GM21515 (cell line): ENCODE results near the gene MICU2.
A peak's percentile ranks its signal among the peaks of the same experiment; 100 is the strongest.
"Not testable (repeated sequence)": the region's sequence is repeated elsewhere in the genome, so short reads cannot be mapped to it uniquely, and the experiment has no call there.

Experiments
- ATAC-seq: cut with Tn5 transposase; IDR thresholded peaks from one replicate; pipeline ENCODE4 v1.9.1; 2021; ENCODE audit not compliant: unreplicated experiment

Gene MICU2

DNA sequence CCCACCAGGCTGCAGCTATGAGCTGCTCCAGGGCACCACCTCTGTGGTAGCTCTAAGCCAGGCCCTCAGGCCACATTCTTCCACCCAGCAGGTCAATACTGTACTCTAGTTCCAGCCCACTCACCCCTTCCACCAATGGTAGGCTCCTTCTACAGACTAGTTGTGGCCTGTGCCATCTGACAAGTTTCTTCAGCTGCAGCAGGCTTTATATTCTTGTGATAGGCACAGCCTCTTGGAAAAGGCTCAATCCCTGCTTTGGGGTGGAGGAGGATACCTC, 8.5 kb downstream of the MICU2 start:
- ATAC-seq: peak; percentile 59

DNA sequence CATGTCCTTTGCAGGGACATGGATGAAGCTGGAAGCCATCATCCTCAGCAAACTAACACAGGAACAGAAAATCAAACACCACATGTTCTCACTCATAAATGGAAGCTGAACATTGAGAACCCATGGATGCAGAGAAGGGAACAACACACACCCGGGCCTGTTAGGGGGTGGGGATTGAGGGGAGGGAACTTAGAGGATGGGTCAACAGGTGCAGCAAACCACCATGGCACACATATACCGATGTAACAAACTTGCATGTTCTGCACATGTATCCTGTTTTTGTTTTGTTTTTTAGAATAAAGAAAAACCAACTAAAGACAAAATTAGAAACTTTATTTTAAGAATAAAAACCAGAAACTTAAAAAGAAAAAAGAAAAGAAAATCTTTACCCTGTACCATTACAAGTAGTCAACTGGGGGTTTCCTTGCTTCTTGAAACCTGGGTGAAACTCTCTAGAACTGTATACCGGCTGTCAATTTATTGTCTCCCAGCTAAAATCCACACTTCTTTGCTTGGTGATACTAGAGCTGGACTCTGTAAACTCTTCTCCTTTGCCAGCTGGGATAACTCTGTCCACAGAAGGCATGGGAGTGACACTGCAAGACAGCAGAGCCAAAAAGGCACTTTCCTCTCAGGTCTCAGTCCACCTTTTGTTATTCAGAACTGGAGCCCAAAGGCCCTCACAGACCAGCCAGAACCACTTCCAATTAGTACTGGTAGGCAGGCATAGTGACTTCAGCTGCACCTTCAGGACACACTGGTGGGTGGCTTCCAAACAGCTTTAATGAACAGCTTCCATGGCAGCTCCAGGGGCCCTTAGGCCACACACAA, 9.0 kb downstream of the MICU2 start:
- peak; percentile 64 for ATAC-seq

DNA sequence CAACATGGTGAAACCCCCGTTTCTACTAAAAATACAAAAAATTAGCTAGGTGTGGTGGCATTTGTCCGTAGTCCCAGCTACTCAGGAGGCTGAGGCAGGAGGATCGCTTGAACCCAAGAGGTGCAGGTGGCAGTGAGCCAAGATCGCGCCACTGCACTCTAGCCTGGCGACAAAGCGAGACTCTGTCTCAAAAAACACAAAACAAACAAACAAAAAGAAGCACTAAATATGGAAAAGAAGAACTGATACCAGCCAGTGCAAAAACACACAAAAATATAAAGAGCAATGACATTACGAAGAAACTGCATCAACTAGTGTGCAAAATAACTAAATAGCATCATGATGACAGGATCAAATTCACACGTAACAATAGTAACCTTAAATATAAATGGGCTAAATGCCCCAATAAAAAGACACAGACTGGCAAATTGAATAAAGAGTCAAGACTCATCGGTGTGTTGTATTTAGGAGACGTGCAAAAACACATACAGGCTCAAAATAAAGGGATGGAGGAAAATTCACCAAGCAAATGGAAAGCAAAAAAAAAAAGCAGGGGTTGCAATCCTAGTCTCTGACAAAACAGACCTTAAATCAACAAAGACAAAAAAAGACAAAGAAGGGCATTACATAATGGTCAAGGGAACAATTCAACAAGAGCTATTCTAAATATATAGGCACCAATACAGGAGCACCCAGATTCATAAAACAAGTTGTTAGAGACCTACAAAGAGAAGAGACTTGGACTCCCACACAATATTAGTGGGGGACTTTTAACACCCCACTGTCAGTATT, 13.1 kb downstream of the MICU2 start:
- ATAC-seq: not testable (repeated sequence)

DNA sequence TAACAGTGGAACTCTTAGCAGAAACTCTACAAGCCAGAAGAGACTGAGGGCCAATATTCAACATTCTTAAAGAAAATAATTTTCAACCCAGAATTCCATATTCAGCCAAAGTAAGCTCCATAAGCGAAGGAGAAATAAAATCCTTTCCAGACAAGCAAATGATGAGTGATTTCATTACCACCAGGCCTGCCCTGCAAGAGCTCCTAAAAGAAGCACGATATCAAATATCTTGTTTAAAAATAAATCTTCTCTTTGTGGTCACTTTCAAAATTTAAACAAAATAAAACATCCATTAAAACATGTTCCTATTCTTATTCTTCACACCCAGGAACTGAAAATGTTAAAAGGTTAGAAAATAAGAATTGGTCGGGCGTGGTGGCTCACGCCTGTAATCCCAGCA, 13.7 kb downstream of the MICU2 start:
- no peak for ATAC-seq

DNA sequence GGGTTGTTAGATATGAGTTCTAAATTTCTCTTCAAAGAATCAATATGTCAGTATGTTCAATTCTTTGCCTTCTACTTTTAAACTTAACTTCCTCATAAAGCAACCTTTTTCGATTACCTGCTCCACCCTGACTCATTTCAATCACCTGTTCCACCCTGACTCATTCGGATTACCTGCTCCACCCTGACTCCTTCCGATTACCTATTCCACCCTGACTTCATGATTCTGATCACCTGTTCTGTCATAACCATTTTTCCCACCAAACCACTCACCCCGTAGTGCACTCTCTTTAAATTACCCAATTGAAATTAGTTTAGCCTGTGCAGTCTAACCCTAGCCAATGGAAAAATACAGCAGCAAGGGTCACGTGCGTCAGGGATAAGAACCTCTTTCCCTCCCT, 14.5 kb downstream of the MICU2 start:
- not testable (repeated sequence) for ATAC-seq

DNA sequence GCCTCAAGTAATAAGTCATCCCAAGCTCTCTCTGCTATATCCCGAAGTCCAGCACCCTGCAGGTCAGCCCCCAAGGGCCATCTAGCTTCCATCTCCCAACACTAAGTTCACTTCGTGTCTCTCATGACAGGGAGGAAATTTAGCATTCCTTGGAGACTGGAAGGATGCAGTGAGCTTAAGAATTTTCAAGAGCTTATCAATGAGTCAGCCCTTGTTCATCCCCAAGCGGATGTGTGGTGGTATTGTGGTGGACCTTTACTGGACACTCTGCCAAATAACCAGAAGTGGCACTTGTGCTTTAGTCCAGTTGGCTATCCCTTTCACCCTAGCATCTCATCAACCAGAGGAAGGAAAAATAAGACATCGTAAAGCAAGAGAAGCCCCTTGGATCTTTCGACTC, 15.6 kb downstream of the MICU2 start:
- ATAC-seq: not testable (repeated sequence)

DNA sequence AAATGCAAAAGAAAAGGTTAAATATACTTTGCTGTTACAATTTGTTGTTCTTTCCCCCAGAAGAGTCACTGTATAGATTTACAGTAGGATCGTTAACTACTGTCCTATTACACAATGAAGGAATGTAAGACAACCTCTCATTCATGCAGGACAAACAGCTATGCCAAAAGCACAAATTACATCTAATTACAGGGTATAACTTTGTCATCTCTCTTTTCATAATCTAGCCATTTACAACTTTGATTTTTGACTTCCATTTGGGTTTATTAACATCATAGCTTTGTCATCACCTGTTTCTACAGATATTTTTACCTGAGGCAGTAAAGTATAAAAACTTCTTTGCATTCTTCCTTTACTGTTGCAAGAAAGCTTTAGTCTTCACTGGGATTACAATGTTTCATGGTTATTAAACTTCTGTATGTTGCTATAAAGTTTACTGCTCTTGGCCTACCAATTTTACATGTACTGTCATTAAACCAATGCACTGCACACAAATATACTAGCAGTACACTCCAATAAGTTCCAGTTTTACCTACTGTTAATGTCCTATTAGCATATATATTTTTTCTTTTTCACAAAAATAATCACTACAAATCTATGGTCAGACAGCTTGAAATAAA, 18.9 kb downstream of the MICU2 start:
- no peak for ATAC-seq

DNA sequence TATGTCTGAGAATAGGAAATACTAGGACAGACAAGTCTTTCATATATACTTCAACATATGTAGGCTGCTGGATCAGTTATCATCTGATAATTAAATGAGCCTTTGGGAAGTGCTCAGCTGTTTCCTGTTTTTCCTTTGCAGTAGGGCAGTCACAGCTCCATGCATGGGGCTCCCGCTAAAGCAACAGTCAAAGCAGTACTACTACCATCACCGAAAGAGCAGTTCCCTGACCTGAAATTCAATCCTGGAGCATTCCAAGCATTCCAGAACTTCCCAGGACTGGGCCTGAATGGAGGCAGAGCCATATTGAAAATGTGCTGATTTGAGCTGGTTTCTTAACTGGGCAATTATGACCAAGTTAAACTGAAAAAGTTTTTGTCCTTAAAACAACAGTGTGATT, 20.5 kb downstream of the MICU2 start:
- ATAC-seq: no peak

DNA sequence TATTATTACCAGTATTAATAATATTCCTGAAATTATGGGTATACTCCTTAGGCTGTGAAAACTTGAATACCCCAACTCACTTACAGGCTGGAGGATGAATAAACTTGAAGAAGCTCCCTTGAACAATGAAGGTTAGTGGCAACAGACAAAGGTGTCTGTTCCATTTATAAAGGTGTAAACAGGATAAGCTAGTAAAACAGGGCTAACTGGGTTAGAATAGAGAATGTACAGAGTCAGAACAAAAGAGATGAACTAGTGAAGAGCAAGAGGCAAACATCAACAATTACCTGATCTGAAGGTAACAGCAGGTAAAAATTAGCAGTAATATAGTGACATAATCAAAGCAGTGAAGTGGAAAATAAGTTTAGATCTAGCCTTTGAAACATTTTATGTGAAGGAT, 23.2 kb downstream of the MICU2 start:
- no peak for ATAC-seq

DNA sequence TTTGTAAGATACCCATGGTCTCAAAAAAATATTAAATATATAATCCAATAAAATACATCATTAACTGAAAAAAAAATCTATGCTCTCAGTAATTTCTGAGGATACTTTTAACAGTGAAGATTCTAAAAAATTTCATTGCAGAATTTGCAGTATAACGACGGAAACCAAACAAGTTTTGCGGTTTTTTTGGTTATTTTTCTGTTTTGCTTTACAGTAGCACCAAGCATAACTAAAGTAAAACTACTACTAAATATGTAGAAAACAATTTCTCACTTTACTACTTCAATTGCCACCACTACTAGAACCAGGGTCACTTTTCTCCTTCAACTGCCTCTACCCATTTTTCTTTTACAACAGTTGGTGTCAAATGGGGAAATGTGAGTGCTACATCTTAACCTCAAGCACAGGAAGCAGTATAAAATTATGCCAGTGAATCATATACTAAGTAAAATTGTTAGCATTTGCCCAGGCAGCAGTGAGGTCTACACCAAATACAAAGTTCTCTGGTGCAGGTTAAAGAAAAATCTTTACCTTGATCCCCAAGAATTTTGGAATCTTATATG, 24.1 kb downstream of the MICU2 start:
- ATAC-seq: peak; percentile 79

DNA sequence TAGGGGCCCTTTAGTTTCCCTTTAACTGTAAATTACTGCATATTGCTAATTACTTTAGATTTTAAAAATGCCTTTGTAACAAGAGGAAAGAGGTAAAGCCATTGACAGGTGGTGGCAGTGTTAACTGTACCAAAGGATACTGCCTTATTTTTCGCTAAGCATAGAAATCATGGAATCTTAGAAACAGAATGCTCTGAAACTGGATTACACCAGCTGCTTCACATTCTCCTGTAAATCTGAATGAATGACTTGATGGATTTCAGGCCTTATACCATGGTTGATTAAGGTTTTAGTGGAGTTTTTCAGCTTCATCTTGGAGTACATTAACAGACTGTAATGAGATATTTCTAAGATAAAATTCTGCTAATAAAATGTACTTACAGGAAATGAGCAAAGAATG, 25.2 kb downstream of the MICU2 start:
- ATAC-seq: no peak

DNA sequence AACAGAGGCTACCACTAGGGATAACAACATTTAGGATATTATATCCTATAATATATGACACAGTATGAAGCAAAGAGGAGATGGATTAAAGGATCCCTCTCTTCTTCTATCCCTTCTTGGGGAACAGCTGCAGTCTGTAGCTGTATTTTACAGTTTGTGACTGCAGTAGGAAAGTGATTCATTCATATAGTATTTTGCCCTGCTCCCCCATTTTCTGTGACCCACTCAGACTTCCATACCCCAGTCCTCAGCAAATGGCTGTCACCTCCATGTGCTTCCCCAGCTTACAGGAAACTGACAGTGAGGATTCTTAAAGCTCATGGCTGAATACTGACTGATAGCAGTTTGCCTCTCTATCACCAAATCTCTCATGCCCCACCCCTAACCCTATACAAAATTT, 27.5 kb downstream of the MICU2 start:
- no peak for ATAC-seq

DNA sequence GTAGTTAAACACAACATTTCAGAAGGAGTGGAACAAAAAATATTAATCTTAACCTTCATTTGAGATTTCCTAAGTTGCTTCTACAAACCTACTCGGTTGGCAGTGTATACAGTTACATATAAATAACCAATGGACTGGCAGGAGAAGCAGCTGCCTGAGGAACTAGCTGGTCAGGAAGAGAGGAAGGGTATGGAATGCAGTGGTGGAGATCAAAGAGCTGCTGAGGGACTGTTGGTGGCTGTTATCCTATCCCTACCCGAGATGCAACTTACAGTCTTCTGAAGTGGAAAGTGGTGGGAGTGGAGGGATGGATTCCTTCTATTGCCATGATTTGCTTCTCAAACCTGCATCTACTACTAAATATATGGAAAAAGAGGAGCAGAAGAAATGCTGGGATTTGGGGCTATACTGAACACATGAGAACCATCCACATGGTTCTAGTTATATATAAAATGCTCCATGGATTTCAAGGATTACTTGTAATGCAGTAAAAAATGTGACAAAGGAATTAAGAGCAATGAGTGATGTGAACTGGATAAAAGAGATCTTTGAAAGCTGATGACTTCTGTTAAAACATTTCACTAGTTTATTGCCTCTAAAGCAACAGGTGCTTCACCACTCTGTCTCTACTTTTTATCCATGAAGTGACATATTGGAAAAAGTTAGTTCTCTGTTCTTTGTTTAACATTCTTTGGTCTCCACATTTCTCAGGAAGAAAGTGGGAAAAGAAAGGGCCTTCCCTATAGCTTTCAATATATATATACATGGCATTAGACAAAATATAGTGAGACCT, 29.9 kb downstream of the MICU2 start:
- ATAC-seq: no peak

DNA sequence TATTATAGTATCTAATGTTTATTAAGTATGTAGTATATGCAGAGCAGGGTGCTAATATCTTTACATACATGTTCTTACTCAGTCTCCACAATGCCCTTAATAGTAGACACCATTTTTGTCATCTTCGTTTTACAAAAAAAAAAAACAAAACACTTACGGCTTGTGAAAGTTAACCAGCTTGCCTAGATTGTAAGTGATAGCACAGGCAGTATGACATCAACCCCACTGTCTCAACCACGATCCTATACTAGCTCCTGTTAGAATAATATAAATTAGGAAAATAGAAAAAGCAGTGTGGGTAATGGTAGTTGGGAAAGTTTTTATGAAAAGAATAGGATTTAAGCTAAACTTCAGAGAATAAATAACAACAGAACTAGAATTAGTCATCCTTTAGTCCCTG, 34.3 kb downstream of the MICU2 start:
- ATAC-seq: no peak

DNA sequence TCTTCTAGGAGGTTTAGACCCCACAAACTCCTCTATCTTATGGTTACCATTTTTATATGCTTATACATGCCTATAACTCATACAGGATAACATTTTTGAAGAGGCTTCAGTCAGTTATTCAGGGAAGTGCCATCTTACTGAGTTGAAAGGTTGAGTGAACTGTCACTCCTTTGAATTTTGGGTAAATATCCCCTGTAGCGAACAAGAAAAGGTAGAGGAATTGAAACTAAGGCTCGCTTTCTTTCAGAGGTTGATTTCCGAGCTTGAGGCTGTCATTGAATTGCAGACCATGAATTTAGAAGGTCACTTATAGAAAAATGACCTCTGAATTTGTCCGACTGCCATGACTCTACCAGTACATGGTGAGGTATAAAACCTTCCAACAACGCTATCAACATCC, 35.1 kb downstream of the MICU2 start:
- ATAC-seq: no peak

DNA sequence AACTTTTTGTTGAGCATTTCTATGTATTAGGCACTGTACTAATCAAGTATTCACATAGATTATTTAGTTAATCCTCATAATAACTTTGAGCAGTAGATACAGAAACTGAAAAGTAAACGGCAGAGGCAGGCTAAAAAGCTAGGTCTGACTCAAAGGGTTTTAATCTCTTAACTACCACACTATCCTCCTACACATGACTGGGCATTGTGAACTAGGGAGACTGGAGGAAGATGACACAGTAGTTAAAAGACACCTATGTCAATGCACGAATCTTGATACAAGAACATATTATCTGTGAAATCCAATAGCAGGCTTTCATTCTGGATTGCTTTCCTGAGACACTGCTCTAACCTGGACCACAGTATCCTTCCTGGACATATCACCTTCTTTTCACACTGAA, 36.3 kb downstream of the MICU2 start:
- no peak for ATAC-seq

DNA sequence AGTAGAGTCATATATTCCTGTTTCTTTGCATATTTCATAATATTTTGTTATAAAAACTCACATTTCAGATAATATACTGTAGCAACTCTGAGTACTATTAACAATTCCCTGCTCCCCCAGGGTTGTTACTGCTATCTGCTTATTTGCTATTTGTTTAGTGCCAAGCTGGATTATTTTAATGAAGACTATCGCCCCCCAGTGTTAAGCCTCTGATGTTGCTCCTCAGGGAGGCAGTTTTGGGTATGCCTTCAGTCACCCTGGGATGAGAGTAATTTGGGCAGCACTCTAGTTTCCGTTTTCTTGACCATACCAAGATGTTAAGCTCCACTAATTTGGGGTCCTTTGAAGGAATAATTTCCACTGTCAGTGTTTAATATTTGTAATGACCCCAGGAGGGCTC, 46.0 kb downstream of the MICU2 start:
- no peak for ATAC-seq

DNA sequence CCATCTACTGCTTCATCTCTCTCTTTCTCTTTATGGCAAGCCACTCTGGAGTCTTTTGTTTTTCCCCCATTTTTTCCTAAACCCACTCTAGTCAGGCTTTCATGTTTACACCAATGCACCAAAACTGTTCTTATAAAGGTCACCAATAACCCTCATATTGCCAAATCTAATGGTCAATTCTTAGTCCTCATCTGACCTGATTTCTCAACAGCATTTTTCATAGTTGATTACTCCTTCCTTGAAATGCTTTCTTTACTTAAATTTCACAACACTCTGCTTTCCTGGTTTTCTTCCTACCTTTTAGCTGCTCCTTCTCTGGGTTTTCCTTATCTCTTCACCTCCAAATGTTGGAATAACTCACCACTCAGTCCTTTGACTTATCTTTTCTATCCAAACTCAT, 47.9 kb downstream of the MICU2 start:
- ATAC-seq: no peak

DNA sequence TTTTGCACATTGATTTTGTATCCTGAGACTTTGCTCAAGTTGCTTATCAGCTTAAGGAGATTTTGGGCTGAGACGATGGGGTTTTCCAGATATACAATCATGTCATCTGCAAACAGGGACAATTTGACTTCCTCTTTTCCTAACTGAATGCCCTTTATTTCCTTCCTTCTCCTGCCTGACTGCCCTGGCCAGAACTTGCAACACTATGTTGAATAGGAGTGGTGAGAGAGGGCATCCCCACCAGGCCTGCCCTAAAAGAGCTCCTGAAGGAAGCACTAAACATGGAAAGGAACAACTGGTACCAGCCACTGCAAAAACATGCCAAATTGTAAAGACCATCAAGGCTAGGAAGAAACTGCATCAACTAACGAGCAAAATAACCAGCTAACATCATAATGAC, 50.7 kb downstream of the MICU2 start:
- ATAC-seq: not testable (repeated sequence)

DNA sequence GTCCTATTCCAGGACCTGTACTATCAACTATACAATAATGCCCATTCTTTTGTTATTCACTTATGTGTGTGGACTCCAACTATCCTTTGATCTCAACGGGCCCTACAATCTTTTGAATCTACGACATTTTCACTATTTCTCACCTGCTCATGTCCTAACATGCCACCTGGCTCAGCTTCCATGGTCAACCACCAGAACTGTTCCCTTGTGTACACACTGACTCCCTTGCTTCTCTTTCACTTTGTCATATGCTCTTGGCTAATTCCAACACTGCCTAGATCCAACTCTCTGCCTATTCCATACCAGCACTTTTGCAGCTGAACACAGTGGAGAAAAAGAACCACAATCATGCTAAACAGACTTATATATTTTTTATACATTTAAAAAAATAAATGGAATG, 53.1 kb downstream of the MICU2 start:
- ATAC-seq: no peak

DNA sequence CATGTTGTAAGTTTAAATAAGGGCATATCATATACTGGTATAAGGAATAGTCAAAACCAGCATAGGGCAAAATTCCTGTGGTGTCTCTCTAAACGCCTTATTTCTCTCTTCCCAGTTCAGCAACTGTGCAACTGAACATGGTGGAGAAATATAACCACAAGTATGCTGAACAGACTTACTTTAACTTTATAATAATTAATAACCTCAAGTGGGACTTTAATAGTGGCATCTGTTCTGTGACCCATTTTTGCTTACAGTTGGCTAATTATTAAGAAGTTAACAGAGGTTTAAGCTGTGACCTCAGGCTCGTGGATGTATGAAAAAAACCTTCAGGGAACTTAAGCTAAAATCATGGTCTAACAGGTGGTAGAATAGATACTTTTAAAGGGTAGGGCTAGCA, 54.3 kb downstream of the MICU2 start:
- no peak for ATAC-seq
